ENCODE data around the gene TTYH3. TPM values are rescaled to one million over a fixed set of nuclear protein-coding genes. Genes with fewer than 3 reads are reported as not detected.

TTYH3 gene
- total and polyA plus RNA-seq, 2 donors (not counting 1 experiment from before 2014, with no cell fraction given): 17.4 to 19.7 TPM

GRCh38 chr7:2592375-2592865 is 39.4 kb upstream of the TTYH3 start:
- H3K9ac ChIP-seq (ENCODE audit: insufficient read depth, low read length): no peak overlapping the region
- no peak overlapping the region for H2AFZ ChIP-seq (ENCODE audit: low read length)
- no peak overlapping the region for H3K4me3 ChIP-seq (replicated peaks in 1 of 4; ENCODE audit: control extremely low read depth in 1 of 4, insufficient read depth in 1 of 4, low read depth in 3 of 4, low read length in 4 of 4)
- H3K27ac ChIP-seq (ENCODE audit: insufficient read depth, low read length): no peak overlapping the region
- TF ChIP-seq CTCF (conservative IDR thresholded peaks at IDR 0.05 in 1 of 2, IDR thresholded peaks at IDR 0.05 in 1 of 2; ENCODE audit: low read depth in 1 of 2, low read length in 2 of 2): no peak
- TF ChIP-seq EZH2 (IDR thresholded peaks at IDR 0.05; ENCODE audit: low read length, missing control alignments): no peak
- H3K79me2 ChIP-seq (ENCODE audit: control insufficient read depth, insufficient read depth, low read length): no peaks in the 10 kb centered on the region
- H3K36me3 ChIP-seq (ENCODE audit: control insufficient read depth, insufficient read depth, low read length): peaks cover 13% of the 10 kb centered on the region
- no peak overlapping the region for H3K4me2 ChIP-seq (ENCODE audit: extremely low read depth, insufficient read depth, low read length)
- H4K20me1 ChIP-seq (ENCODE audit: control insufficient read depth, extremely low read depth, insufficient read depth, low read length): no peaks in the 10 kb centered on the region
- H3K9me3 ChIP-seq (ENCODE audit: control insufficient read depth, insufficient read depth, low read depth, low read length): no peaks in the 10 kb centered on the region
- DNase-seq (ENCODE audit: low read depth in 2 of 2): no peak
- no peaks in the 10 kb centered on the region for H3K4me1 ChIP-seq (ENCODE audit: control insufficient read depth, extremely low read depth, insufficient read depth, low read length)
- no peaks in the 10 kb centered on the region for H3K27me3 ChIP-seq (ENCODE audit: control insufficient read depth, insufficient read depth, low read length)

- no peaks in the 10 kb centered on the region for H3K9me3 ChIP-seq (ENCODE audit: control insufficient read depth, insufficient read depth, low read depth, low read length)
- H3K79me2 ChIP-seq (ENCODE audit: control insufficient read depth, insufficient read depth, low read length): no peaks in the 10 kb centered on the region
- H3K4me2 ChIP-seq (ENCODE audit: extremely low read depth, insufficient read depth, low read length): no peak overlapping the region
- H3K36me3 ChIP-seq (ENCODE audit: control insufficient read depth, insufficient read depth, low read length): peaks cover 14% of the 10 kb centered on the region
- H3K27me3 ChIP-seq (ENCODE audit: control insufficient read depth, insufficient read depth, low read length): no peaks in the 10 kb centered on the region
- no peak overlapping the region for H2AFZ ChIP-seq (ENCODE audit: low read length)
- no peaks in the 10 kb centered on the region for H4K20me1 ChIP-seq (ENCODE audit: control insufficient read depth, extremely low read depth, insufficient read depth, low read length)
- no peak overlapping the region for H3K9ac ChIP-seq (ENCODE audit: insufficient read depth, low read length)
- no peak overlapping the region for H3K27ac ChIP-seq (ENCODE audit: insufficient read depth, low read length)
- TF ChIP-seq CTCF (conservative IDR thresholded peaks at IDR 0.05 in 1 of 2, IDR thresholded peaks at IDR 0.05 in 1 of 2; ENCODE audit: low read depth in 1 of 2, low read length in 2 of 2): no peak
- TF ChIP-seq EZH2 (IDR thresholded peaks at IDR 0.05; ENCODE audit: low read length, missing control alignments): no peak
- no peaks in the 10 kb centered on the region for H3K4me1 ChIP-seq (ENCODE audit: control insufficient read depth, extremely low read depth, insufficient read depth, low read length)
- no peak overlapping the region for H3K4me3 ChIP-seq (replicated peaks in 1 of 4; ENCODE audit: control extremely low read depth in 1 of 4, insufficient read depth in 1 of 4, low read depth in 3 of 4, low read length in 4 of 4)
- DNase-seq (ENCODE audit: low read depth in 2 of 2): no peak
Measured at GRCh38 chr7:2593036-2593727, 38.6 kb upstream of the TTYH3 start.

- no peak for DNase-seq (ENCODE audit: low read depth in 2 of 2)
- H3K27ac ChIP-seq (ENCODE audit: insufficient read depth, low read length): no peak overlapping the region
- no peak overlapping the region for H2AFZ ChIP-seq (ENCODE audit: low read length)
- H3K4me1 ChIP-seq (ENCODE audit: control insufficient read depth, extremely low read depth, insufficient read depth, low read length): no peaks in the 10 kb centered on the region
- H3K9ac ChIP-seq (ENCODE audit: insufficient read depth, low read length): no peak overlapping the region
- H4K20me1 ChIP-seq (ENCODE audit: control insufficient read depth, extremely low read depth, insufficient read depth, low read length): no peaks in the 10 kb centered on the region
- H3K9me3 ChIP-seq (ENCODE audit: control insufficient read depth, insufficient read depth, low read depth, low read length): no peaks in the 10 kb centered on the region
- no peak overlapping the region for H3K4me2 ChIP-seq (ENCODE audit: extremely low read depth, insufficient read depth, low read length)
- no peaks in the 10 kb centered on the region for H3K79me2 ChIP-seq (ENCODE audit: control insufficient read depth, insufficient read depth, low read length)
- H3K36me3 ChIP-seq (ENCODE audit: control insufficient read depth, insufficient read depth, low read length): peaks cover 15% of the 10 kb centered on the region
- no peaks in the 10 kb centered on the region for H3K27me3 ChIP-seq (ENCODE audit: control insufficient read depth, insufficient read depth, low read length)
- no peak overlapping the region for H3K4me3 ChIP-seq (replicated peaks in 1 of 4; ENCODE audit: control extremely low read depth in 1 of 4, insufficient read depth in 1 of 4, low read depth in 3 of 4, low read length in 4 of 4)
- no peak for TF ChIP-seq EZH2 (IDR thresholded peaks at IDR 0.05; ENCODE audit: low read length, missing control alignments)
- no peak for TF ChIP-seq CTCF (conservative IDR thresholded peaks at IDR 0.05 in 1 of 2, IDR thresholded peaks at IDR 0.05 in 1 of 2; ENCODE audit: low read depth in 1 of 2, low read length in 2 of 2)
Measured at GRCh38 chr7:2594599-2594998, 37.2 kb upstream of the TTYH3 start.

All from fibroblast of lung (primary cell).